ES-I3 (cell line): Measurements from ENCODE around the gene KCNMB3.
"Not testable (repeated sequence)": the region's sequence is repeated elsewhere in the genome, so short reads cannot be mapped to it uniquely, and the experiment has no call there.

Experiments
- H3K36me3 ChIP-seq: 2 replicates; pipeline ENCODE4 v1.6.1; 2013; ENCODE audit warnings: mild to moderate bottlenecking, low read length, control low read depth, moderate library complexity; ENCODE audit not compliant: insufficient read depth
- H3K4me1 ChIP-seq: 2 replicates; pipeline ENCODE4 v1.6.1; 2013; ENCODE audit warnings: mild to moderate bottlenecking, control low read depth, low read length; ENCODE audit not compliant: insufficient read depth
- H3K9ac ChIP-seq: 2 replicates; pipeline ENCODE4 v1.6.1; 2013; ENCODE audit warnings: low read depth, mild to moderate bottlenecking, low read length, moderate library complexity
- H3K9me3 ChIP-seq: 2 replicates; pipeline ENCODE4 v1.6.1; 2013; ENCODE audit warnings: mild to moderate bottlenecking, low read length, moderate library complexity; ENCODE audit not compliant: control insufficient read depth, insufficient read depth

The KCNMB3 gene

DNA sequence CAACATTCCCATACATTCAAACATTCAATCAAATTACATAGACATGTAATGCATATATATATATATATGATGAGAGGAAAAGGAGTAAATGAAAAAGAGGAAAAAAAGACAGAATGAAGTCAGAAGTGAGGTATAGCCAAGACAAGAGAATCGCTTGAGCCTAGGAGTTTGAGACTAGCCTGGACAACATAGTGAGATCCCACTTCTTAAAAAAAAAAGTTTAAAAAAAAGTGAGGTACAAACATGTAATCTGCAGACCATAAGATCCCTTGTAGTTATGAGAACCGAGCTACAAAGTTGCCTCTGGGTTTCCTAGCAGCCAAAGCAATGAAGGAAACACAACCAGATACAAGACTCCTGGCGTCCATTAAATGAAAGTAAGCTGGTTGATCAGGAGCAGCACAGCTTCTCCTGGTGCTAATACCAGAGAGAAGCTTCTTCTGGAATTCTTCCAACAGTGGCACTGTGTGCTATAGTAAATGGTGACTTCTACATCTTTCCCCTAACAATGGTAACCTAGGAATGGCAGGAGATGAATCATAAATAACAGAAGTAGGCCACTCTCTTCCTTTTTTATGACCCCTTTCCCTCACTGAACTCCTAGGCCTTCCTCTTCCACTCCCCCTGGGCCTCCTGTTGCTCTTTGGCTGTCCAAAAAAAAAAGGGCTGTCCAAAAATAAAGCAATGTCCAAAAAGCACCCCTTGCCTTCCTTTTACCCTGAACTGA lies 3.5 kb downstream of the KCNMB3 start:
- peaks cover 3% of the 10 kb centered on the region; the same call in 1 of the 2 replicates for H3K36me3 ChIP-seq
- no peaks in the 10 kb centered on the region for H3K4me1 ChIP-seq
- H3K9ac ChIP-seq: no peak overlapping the region
- H3K9me3 ChIP-seq: no peaks in the 10 kb centered on the region

GRCh38 chr3:179244878-179245277 lies 6.0 kb downstream of the KCNMB3 start:
- peaks cover 3% of the 10 kb centered on the region; the same call in 1 of the 2 replicates for H3K36me3 ChIP-seq
- no peak overlapping the region for H3K9ac ChIP-seq
- no peaks in the 10 kb centered on the region for H3K9me3 ChIP-seq
- no peaks in the 10 kb centered on the region for H3K4me1 ChIP-seq

DNA sequence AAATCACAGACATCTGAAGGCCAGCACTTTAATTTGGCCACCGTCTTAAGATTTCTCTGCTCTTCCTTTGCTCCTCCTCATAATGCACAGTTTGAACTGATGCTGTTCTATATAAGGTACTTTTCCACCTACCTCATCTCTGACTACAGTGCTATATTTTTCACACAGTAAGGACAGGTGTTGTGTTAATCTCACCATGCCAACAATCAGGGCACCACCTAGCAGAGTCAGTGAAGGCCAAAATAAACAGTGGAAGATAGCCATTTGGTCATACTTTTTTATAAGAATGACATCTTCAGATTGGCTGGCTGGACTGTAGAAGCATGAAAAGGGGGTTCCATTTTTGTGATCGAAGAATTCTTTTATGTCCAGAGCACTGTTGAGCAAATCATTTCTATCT lies 8.1 kb downstream of the KCNMB3 start:
- not testable (repeated sequence) for H3K36me3 ChIP-seq, H3K9me3 ChIP-seq, H3K9ac ChIP-seq, H3K4me1 ChIP-seq

DNA sequence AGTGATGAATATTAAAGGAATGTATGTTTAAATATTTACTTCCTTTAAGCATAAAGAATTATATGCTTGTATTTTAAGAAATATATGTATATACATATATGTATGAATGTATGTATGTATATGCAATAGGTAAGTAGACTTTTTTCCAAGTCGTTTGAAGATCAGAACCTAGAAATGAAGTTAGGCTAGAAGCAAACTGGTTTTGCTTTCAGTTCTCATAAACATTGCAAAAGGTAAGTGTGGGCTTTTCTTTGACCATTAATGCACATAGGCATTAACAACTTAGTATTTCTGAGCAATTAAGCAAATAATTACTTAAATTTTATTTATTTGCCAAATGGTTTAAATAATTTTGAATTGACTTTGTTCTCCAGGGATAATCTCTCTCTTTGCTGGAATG lies 10.6 kb downstream of the KCNMB3 start:
- H3K9ac ChIP-seq, H3K36me3 ChIP-seq, H3K9me3 ChIP-seq, H3K4me1 ChIP-seq: not testable (repeated sequence)

- Histone ChIP-seq H3K9me3 (no peaks in the 10 kb centered on the region), H3K4me1 (no peaks in the 10 kb centered on the region), H3K9ac (no peak overlapping the region), H3K36me3 (peaks cover 2% of the 10 kb centered on the region; the same call in 1 of the 2 replicates)
Observed at GRCh38 chr3:179236669-179237301, 14.1 kb downstream of the KCNMB3 start.

GRCh38 chr3:179234199-179234598 lies 16.7 kb downstream of the KCNMB3 start:
- no peaks in the 10 kb centered on the region for H3K9me3 ChIP-seq
- H3K4me1 ChIP-seq: no peaks in the 10 kb centered on the region
- no peak overlapping the region for H3K9ac ChIP-seq
- peaks cover 2% of the 10 kb centered on the region; the same call in 1 of the 2 replicates for H3K36me3 ChIP-seq

DNA sequence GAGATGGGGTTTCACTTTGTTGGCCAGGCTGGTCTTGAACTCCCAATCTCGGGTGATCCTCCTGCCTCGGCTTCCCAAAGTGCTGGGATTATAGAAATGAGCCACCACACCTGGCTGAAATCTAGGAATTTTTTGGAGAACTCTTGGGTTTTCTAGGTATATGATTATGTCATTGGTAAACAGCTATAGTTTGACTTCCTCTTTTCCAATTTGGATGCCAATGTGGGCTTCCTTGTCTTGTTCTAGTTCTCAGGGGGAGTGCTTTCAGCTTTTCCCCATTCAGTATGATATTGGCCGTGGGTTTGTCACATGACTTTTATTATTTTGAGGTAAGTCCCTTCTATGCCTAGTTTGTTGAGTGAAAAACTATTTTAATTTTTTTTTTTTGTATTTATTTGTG lies 17.9 kb downstream of the KCNMB3 start:
- H3K36me3 ChIP-seq: peaks cover 2% of the 10 kb centered on the region; the same call in 1 of the 2 replicates
- H3K9ac ChIP-seq: no peak overlapping the region
- H3K9me3 ChIP-seq: no peaks in the 10 kb centered on the region
- no peaks in the 10 kb centered on the region for H3K4me1 ChIP-seq

DNA sequence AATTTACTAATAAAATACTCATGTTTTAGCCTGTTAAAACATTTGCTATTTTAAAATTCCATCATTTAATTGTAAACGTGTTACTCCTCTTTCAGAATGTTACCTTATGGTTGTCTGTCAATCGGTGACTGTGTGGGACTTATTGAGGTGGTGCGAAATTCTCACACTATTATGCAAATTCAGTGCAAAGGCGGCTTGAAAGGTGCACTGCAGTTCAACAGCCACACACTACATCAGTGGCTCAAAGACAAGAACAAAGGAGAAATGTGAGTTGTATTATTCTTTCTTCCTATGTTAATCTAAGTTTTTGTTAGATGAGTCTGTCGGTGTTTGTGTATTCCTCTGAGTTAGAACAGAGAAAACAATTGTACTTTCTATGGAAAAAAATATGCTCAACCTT lies 21.7 kb downstream of the KCNMB3 start:
- Histone ChIP-seq H3K9me3 (no peaks in the 10 kb centered on the region), H3K9ac (no peak overlapping the region), H3K4me1 (peaks cover 7% of the 10 kb centered on the region; the same call in 1 of the 2 replicates), H3K36me3 (peaks cover 2% of the 10 kb centered on the region; the same call in 1 of the 2 replicates)

DNA sequence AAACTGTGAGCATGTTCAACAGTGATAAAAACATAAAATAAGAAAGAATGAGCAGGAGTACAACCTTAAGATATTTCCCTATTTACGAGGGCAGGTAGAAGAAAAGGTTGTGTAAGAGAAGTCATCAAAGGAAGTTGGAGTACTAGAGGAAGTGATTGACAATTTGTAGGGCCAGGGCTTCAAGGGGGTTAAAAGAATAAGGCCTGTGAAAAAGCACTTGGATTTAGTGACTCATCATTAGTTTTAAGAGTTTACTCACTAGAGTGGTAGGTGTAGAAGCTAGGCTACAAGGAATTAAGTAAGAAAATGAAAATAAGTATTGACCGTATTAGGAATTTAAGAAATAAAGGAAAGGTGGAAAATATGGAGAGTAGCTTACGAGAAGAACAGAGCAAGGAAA lies 23.6 kb downstream of the KCNMB3 start:
- no peaks in the 10 kb centered on the region for H3K36me3 ChIP-seq
- H3K9ac ChIP-seq: no peak overlapping the region
- H3K9me3 ChIP-seq: no peaks in the 10 kb centered on the region
- H3K4me1 ChIP-seq: peaks cover 7% of the 10 kb centered on the region; the same call in 1 of the 2 replicates

- Histone ChIP-seq H3K36me3 (no peaks in the 10 kb centered on the region), H3K4me1 (peaks cover 7% of the 10 kb centered on the region; the same call in 1 of the 2 replicates), H3K9me3 (no peaks in the 10 kb centered on the region), H3K9ac (no peak overlapping the region)
Observed at GRCh38 chr3:179224584-179224983, 26.3 kb downstream of the KCNMB3 start.

- Histone ChIP-seq H3K36me3 (no peaks in the 10 kb centered on the region), H3K9ac (no peak overlapping the region), H3K9me3 (no peaks in the 10 kb centered on the region), H3K4me1 (peaks cover 7% of the 10 kb centered on the region; the same call in 1 of the 2 replicates)
Observed at GRCh38 chr3:179223548-179223947, 27.4 kb downstream of the KCNMB3 start.

DNA sequence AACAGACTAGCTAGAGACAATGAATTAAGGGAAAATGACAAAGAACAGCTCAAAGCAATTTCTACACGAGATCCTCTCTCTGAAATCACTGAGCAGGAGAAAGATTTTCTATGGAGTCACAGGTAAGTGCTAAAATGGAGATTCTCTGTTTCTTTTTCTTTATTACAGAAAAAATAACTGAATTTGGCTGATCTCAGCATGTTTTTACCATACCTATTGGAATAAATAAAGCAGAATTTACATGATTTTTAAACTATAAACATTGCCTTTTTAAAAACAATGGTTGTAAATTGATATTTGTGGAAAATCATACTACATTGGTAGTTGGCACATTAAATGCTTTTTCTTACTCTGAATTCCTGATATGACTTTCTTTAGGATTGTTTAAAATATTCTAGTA lies 32.7 kb downstream of the KCNMB3 start:
- H3K9me3 ChIP-seq, H3K4me1 ChIP-seq, H3K36me3 ChIP-seq, H3K9ac ChIP-seq: not testable (repeated sequence)

GRCh38 chr3:179215550-179215949 lies 35.4 kb downstream of the KCNMB3 start:
- not testable (repeated sequence) for H3K9ac ChIP-seq, H3K36me3 ChIP-seq, H3K4me1 ChIP-seq, H3K9me3 ChIP-seq

GRCh38 chr3:179200790-179201189 lies 50.1 kb downstream of the KCNMB3 start:
- H3K9ac ChIP-seq: no peak overlapping the region
- H3K4me1 ChIP-seq: peaks cover 6% of the 10 kb centered on the region
- H3K36me3 ChIP-seq: no peaks in the 10 kb centered on the region; the same call in 1 of the 2 replicates
- H3K9me3 ChIP-seq: no peaks in the 10 kb centered on the region

DNA sequence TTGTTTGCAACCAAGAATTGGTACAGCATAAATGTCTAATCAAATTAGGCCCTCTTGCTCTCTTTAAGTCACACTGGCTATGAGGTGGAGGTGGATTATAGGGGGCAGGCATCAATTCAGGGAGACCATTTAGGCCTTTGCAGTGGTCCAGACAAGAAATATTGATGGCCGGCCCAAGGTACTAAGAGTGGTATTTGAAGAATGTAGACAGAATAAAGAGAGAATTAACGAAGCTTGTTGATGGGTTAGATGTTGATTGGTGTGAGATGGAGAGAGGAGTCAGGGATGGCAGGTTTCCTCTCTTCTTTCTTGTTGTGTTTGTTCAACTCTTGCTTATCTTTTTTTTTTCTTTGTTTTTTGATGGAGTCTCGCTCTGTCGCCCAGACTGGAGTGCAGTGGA lies 54.2 kb downstream of the KCNMB3 start:
- Histone ChIP-seq H3K4me1 (peaks cover 14% of the 10 kb centered on the region), H3K9ac (no peak overlapping the region), H3K36me3 (no peaks in the 10 kb centered on the region), H3K9me3 (no peaks in the 10 kb centered on the region)
